Activated CD4-positive, alpha-beta T cell treated with anti-CD3 and anti-CD28 coated beads for 36 hours (primary cell): ENCODE data around the gene TRMT10A. TPM values are rescaled to one million over a fixed set of nuclear protein-coding genes. Genes with fewer than 3 reads are reported as not detected.

Experiments used
- ATAC-seq: fragments of 200-7000 bp; cut with Tn5 transposase; one replicate; pipeline ENCODE4 v1.10.0; 2021; ENCODE audit warnings: mild to moderate bottlenecking, moderate library complexity
- CTCF ChIA-PET: fragments of 350-600 bp; sonication (Branson Sonifier 250); formaldehyde crosslinking; loops from one replicate; lab custom pipeline; 2021; ENCODE audit warnings: antibody characterized with exemption; lab: Charles Lee
- POLR2A ChIA-PET: fragments of 350-600 bp; sonication (Branson Sonifier 250); formaldehyde crosslinking; loops from one replicate; lab custom pipeline; 2021; ENCODE audit warnings: antibody characterized with exemption, inconsistent platforms; lab: Charles Lee
- DNase-seq: peaks from one replicate; pipeline ENCODE4 v3.0.0-alpha.2; 2020
- H3K27ac Mint-ChIP-seq: one replicate; pipeline ENCODE4 v1.8.0; 2021; ENCODE audit warnings: mixed read lengths
- H3K27me3 Mint-ChIP-seq: one replicate; pipeline ENCODE4 v1.8.0; 2021; ENCODE audit warnings: mixed read lengths
- H3K36me3 Mint-ChIP-seq: one replicate; pipeline ENCODE4 v1.8.0; 2021; ENCODE audit warnings: low read depth, mixed read lengths
- H3K4me1 Mint-ChIP-seq: one replicate; pipeline ENCODE4 v1.8.0; 2021; ENCODE audit warnings: mixed read lengths
- H3K4me3 Mint-ChIP-seq: one replicate; pipeline ENCODE4 v1.8.0; 2021; ENCODE audit warnings: mild to moderate bottlenecking, moderate library complexity, mixed read lengths
- H3K9me3 Mint-ChIP-seq: one replicate; pipeline ENCODE4 v1.8.0; 2021; ENCODE audit warnings: low read depth, mixed read lengths
- intact Hi-C, 2 experiments: fragments of 100-400 bp; cut with DNase I in 1 of 2; cut with micrococcal nuclease in 1 of 2; formaldehyde crosslinking; loops; one replicate each; pipeline versions ENCODE4 v1.14.2 to v1.15.1; 2022 to 2024; cut with DNase I, micrococcal nuclease
- total RNA-seq, 2 experiments: library from RNA; stranded (reverse); gene quantifications; one replicate each; pipeline ENCODE4 v1.2.3, GENCODE V29; 2021

Gene TRMT10A
- total RNA-seq, 2 experiments from 2014 or later = 7.8 to 9.8 TPM

DNA sequence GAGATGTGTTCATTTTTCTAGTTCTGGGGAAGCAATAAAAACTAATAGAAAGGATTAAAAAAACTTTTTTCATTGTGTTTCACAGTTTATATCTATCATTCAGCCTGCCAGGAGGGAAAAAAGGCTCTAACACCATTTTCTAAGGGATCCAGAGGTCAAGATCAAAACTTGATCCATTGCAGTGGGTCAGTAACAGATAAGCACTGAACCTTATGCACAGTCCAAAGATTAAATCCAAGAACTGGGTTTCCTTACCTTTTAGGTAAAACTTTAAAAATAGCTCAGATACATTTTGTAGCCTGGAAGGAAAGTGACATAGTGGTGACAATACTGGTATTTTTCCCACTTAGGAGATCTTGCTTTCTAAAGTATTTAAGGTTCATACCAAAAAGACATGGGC lies 23.5 kb upstream of the TRMT10A start:
- no peaks in the 10 kb centered on the region for H3K36me3 Mint-ChIP-seq
- no peak overlapping the region for H3K27ac Mint-ChIP-seq
- DNase-seq = no peak
- ChIA-PET CTCF (no interaction called here), POLR2A (no interaction called here)
- intact Hi-C loops = no loop called here
- peaks cover 12% of the 10 kb centered on the region for H3K27me3 Mint-ChIP-seq
- ATAC-seq = no peak
- no peaks in the 10 kb centered on the region for H3K4me1 Mint-ChIP-seq
- no peaks in the 10 kb centered on the region for H3K9me3 Mint-ChIP-seq
- no peak overlapping the region for H3K4me3 Mint-ChIP-seq

DNA sequence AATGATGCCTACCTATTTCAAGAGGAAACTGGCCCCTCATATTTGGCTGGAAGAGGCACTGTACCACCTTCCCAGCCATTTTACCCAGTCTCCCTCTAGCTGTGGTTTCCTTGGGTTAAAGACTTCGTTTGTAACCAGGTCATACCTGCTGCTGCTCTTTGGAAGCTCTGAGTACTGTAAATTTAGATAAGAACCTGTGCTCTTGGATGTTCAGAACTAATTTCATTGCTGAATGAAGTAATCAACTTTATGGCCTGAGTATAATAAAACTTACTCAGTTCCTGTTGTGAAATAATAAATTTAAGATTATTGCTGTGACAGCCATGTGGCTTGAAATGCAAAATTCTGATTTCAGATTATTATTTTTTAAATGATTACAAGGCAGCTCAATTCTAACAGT lies 23.0 kb upstream of the TRMT10A start:
- CTCF ChIA-PET = no interaction called here
- Mint-ChIP-seq H3K4me3 (no peak overlapping the region), H3K36me3 (no peaks in the 10 kb centered on the region), H3K27me3 (peaks cover 15% of the 10 kb centered on the region), H3K27ac (no peak overlapping the region), H3K9me3 (no peaks in the 10 kb centered on the region), H3K4me1 (no peaks in the 10 kb centered on the region)
- intact Hi-C loops = no loop called here
- ATAC-seq (no peak), DNase-seq (no peak)
- POLR2A ChIA-PET = no interaction called here

DNA sequence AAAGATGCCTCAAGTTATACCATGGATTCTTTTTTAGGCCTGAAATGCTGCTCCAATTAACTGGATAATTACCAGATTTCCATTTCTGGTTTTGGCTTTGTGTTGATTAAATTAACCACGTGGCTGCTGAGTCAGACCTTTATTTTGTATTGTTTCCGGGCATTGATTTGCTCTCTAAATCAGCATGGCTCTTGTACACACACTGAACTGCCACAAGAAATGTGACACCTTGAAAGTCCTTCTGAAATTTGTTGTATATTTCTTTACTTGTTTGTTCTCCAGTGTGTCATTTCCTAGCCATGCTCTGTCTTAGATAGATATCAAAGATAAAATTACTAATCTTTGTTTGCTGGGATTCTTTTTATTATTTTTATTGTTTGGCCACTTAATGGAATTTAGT lies 22.5 kb upstream of the TRMT10A start:
- no peak for ATAC-seq
- Mint-ChIP-seq H3K36me3 (no peaks in the 10 kb centered on the region), H3K4me3 (no peak overlapping the region), H3K4me1 (no peaks in the 10 kb centered on the region), H3K9me3 (no peaks in the 10 kb centered on the region), H3K27ac (no peak overlapping the region), H3K27me3 (peaks cover 19% of the 10 kb centered on the region)
- CTCF ChIA-PET = no interaction called here
- DNase-seq = no peak
- intact Hi-C loops = no loop called here
- POLR2A ChIA-PET = no interaction called here

DNA sequence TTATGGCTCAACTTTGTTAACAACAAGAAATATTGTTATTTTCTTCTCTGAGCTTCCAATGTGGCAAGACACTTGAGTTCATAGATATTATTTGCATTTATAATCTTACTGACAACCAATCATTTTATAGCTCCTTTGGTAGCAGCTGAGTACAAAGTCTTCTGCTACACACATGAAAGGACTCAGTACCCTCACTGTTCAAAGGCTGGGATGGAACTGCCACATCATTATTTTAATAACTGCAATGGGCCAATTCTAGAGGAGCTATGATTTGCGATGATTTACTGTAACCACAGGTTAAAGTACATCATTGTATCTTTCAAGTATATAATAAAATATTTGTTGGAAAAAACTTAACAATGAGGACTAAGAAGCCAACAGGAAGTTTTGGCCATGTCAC lies 21.7 kb upstream of the TRMT10A start:
- H3K9me3 Mint-ChIP-seq = no peaks in the 10 kb centered on the region
- no peak overlapping the region for H3K27ac Mint-ChIP-seq
- H3K27me3 Mint-ChIP-seq = peaks cover 20% of the 10 kb centered on the region
- H3K36me3 Mint-ChIP-seq = no peaks in the 10 kb centered on the region
- ATAC-seq (no peak), DNase-seq (no peak)
- CTCF ChIA-PET = no interaction called here
- H3K4me3 Mint-ChIP-seq = no peak overlapping the region
- POLR2A ChIA-PET = no interaction called here
- H3K4me1 Mint-ChIP-seq = no peaks in the 10 kb centered on the region
- intact Hi-C loops = no loop called here

DNA sequence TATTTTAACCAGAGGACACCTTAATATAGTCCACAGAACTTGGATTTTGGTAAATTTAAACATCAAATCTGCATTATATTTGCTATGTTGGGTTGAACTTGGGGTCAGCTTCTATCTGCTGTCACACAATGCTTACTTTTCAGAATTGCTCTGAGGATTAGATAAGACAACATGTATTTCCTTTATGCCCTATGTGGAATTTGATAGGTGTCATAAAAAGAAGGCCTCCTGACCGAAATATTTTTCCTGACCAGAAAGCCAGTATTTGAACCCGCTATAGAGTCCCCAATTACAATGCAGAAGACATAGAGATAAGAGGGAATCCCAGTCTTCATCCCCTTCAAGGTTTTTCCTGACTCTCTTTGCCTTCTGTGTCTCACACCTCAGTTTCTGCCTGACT lies 14.9 kb upstream of the TRMT10A start:
- H3K27ac Mint-ChIP-seq = no peak overlapping the region
- H3K4me3 Mint-ChIP-seq = no peak overlapping the region
- H3K9me3 Mint-ChIP-seq = no peaks in the 10 kb centered on the region
- ATAC-seq (no peak), DNase-seq (no peak)
- intact Hi-C loops = no loop called here
- CTCF ChIA-PET = interaction anchor here (0.7 kb wide), 1 partner anchor 14 kb away, joined by 3 read pairs; no protein-coding TSS in a partner anchor
- no peaks in the 10 kb centered on the region for H3K4me1 Mint-ChIP-seq
- peaks cover 26% of the 10 kb centered on the region for H3K27me3 Mint-ChIP-seq
- H3K36me3 Mint-ChIP-seq = no peaks in the 10 kb centered on the region
- POLR2A ChIA-PET = no interaction called here

DNA sequence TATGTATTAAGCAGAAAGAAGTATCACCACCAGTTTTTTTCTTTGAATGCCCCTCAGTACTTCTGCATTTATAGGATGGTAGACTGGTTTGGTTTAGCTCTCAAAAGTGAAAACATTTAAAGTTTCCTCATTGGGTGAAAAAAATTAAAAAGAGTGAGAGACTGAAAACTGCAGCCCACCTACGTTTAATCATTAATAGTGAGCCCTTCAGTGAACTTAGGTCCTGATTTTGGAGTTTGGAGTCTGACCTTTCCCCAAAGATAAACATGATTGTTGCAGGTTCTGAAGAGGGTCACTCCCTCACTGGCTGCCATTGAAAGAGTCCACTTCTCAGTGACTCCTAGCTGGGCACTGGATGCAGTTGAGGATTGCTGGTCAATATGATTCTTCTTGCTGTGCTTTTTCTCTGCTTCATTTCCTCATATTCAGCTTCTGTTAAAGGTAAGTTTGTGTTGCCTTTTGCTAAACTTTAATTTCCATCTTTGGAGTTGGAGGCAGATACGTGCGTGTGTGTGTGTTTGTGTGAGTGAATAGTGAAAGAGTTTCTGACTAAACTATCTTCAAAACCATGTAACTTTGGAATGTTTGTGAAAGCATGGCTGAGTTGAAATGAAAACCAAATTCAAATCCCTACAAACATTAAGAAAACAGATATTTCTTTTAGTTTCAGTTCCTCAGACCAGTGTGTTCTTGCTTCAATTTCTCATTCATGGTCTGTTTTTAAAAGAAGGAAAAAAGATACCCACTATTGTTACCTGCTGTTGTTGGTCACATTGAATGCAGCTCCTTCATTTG lies 10.9 kb upstream of the TRMT10A start, which contains the start of gene MTTP:
Gene MTTP (plus strand): TSS at position 295 of the 795 bp plus-strand sequence. CDS start 86 bp downstream, at position 381.
- no peak within 1 kb of the TSS for H3K27ac Mint-ChIP-seq
- no peaks in the 10 kb centered on the region for H3K4me1 Mint-ChIP-seq
- H3K36me3 Mint-ChIP-seq = no peaks in the 10 kb centered on the region
- intact Hi-C loops = no loop called here
- ATAC-seq = no peak
- no peak for DNase-seq
- POLR2A ChIA-PET = no interaction called here
- peaks cover 26% of the 10 kb centered on the region for H3K27me3 Mint-ChIP-seq
- H3K9me3 Mint-ChIP-seq = no peaks in the 10 kb centered on the region
- H3K4me3 Mint-ChIP-seq = no peak within 1 kb of the TSS
- CTCF ChIA-PET = no interaction called here

DNA sequence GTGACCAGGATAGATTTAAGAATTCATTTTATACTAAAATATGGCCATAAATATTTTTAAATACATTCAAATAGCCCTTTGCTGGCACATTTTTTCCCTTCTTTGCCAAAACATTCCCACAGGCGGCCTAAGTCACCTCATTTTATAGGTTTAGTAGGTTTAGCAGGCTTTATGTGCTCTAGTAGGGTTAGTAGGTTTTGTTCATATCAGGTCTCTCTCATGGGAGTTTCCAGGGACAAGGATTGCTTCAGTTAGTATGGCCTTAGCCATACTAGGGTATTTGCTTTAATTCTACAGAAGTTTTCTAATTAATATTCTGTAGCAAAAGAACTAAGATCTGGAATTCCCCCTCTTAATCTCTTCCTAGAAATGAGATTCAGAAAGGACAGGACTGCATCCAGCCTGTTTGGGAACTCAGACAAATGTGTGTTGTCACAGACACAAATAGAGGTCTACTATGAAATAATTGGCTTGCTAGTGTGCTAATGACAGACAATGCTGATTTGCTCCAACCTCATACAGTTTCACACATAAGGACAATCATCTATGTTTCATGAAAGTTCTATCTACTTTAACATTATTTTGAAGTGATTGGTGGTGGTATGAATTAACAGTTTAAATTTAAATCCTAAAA lies 10.0 kb upstream of the TRMT10A start:
- H3K4me1 Mint-ChIP-seq = no peaks in the 10 kb centered on the region
- ATAC-seq (no peak), DNase-seq (no peak)
- H3K27ac Mint-ChIP-seq = no peak overlapping the region
- peaks cover 28% of the 10 kb centered on the region for H3K27me3 Mint-ChIP-seq
- no peaks in the 10 kb centered on the region for H3K36me3 Mint-ChIP-seq
- ChIA-PET CTCF (interaction anchor here (0.9 kb wide), 1 partner anchor 238 kb away, joined by 4 read pairs; no protein-coding TSS in a partner anchor), POLR2A (no interaction called here)
- H3K9me3 Mint-ChIP-seq = no peaks in the 10 kb centered on the region
- no peak overlapping the region for H3K4me3 Mint-ChIP-seq
- intact Hi-C loops = no loop called here

DNA sequence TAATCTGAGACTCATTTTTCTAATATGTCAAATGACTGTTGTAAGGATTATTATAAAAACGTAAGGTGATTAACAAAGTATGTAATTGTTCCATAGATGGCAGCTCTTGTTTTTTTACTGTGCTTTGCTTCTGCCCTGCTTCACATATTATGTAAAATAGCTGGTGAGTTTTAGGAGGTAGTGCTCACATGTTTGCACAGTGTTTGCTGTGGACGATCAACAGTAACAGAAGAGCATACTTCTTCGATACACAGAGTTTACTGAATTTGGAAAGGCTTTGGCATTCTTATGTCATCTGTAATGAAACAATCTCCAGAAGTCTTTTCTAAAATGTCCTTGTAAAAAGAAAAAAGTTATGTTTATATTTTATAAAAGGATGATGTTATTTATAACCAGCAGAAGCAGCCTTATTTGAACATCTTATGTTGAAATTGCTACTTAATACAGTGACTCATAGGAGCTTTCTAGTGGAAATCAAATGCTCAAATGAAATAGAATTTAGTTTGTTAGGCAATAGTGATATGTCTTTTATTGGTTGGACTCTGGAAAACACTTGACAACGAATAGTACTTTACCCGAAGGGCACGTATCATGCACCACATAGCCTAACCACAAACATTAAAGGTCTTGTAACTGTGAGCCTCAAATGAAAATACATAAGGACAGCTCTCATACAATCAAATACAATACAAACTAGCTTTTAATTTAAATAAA lies 8.8 kb upstream of the TRMT10A start:
- no peak for DNase-seq
- no peaks in the 10 kb centered on the region for H3K36me3 Mint-ChIP-seq
- CTCF ChIA-PET = interaction anchor here (1.0 kb wide), 1 partner anchor 9 kb away, joined by 5 read pairs; the partner anchor contains the start of gene TRMT10A
- H3K9me3 Mint-ChIP-seq = no peaks in the 10 kb centered on the region
- ATAC-seq = no peak
- H3K4me3 Mint-ChIP-seq = no peak overlapping the region
- intact Hi-C loops = no loop called here
- H3K27me3 Mint-ChIP-seq = peaks cover 30% of the 10 kb centered on the region
- H3K4me1 Mint-ChIP-seq = no peaks in the 10 kb centered on the region
- no peak overlapping the region for H3K27ac Mint-ChIP-seq
- POLR2A ChIA-PET = no interaction called here

DNA sequence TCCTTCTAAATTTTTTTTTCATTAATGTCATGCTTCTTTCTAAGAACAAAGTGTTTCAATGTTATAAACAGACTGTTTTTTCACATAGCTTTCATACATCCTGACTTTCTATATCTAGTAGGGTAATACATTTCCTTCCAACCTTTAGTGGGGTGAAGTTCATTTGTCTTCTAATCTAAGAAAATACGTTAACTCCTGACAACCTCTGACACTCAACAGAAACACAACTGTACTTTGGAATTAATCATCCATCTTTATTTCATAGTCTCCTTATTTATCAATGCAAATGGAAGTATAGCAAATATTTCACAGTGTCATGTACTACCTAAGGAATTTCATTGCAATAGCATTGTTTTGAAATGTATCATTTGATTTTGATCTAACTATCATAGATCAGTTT lies 8.0 kb upstream of the TRMT10A start:
- Mint-ChIP-seq H3K4me1 (no peaks in the 10 kb centered on the region), H3K4me3 (no peak overlapping the region), H3K27ac (no peak overlapping the region), H3K9me3 (no peaks in the 10 kb centered on the region), H3K27me3 (peaks cover 32% of the 10 kb centered on the region), H3K36me3 (no peaks in the 10 kb centered on the region)
- ATAC-seq (no peak), DNase-seq (no peak)
- ChIA-PET CTCF (no interaction called here), POLR2A (no interaction called here)
- intact Hi-C loops = no loop called here

DNA sequence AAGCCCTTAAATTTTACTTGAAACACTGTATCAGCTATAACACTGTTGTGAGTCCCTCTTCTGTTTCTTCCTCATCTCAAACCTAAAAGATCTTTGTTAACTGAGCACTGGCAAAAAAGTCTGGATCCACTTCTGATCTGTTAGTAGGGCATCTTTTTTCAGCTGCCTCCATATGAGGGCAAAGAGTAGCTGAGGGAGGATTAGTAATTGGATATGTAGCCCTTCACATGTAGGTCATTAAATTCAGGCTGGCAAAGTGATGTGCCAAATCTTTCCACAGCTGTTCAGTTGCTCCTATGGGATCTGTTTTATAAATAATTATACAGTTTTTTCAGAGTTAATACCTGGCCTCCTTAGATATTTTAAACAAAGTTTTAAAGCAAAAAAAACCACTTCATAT lies 1.1 kb upstream of the TRMT10A start:
- intact Hi-C loops = loop anchor here (1.0 to 10.0 kb wide), 9 partner anchors 58 to 1782 kb away; partner anchors contain the start of genes EIF4E (in 1 of the 2), METAP1 (in 1 of the 2), PPP3CA (in 1 of the 2) and RAP1GDS1 (in 1 of the 2)
- CTCF ChIA-PET = interaction anchor here (0.6 to 2.8 kb wide), 4 partner anchors 14 to 303 kb away, joined by 3 to 22 read pairs (median 4); no protein-coding TSS in a partner anchor
- DNase-seq = no peak
- Mint-ChIP-seq H3K9me3 (no peaks in the 10 kb centered on the region), H3K4me3 (peak overlapping the region; percentile 28), H3K27ac (peak overlapping the region; percentile 55), H3K36me3 (no peaks in the 10 kb centered on the region), H3K27me3 (peaks cover 18% of the 10 kb centered on the region), H3K4me1 (peaks cover 12% of the 10 kb centered on the region)
- no peak for ATAC-seq
- POLR2A ChIA-PET = no interaction called here

DNA sequence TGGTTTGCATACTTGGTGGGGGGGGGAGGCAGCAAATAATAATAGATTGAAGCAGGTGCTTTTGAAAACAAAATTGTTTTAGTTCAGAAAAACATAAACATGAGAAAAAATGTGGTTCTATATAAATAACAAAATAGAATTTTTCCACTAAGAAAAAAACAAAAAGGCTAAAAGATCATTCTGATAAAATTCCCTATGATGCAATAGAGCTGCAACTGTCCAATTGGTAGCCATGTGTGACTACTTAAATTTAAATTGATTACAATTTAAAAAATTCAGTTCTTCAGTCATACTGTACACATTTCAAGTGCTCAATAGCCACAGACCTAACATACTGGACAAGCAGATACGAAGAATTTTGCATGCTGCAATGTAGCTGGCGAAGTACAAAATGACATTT lies 11.0 kb downstream of the TRMT10A start:
- Mint-ChIP-seq H3K9me3 (no peaks in the 10 kb centered on the region), H3K36me3 (peaks cover 8% of the 10 kb centered on the region), H3K27me3 (no peaks in the 10 kb centered on the region), H3K4me3 (no peak overlapping the region), H3K4me1 (no peaks in the 10 kb centered on the region), H3K27ac (no peak overlapping the region)
- intact Hi-C loops = no loop called here
- CTCF ChIA-PET = no interaction called here
- DNase-seq (no peak), ATAC-seq (no peak)
- POLR2A ChIA-PET = interaction anchor here (0.5 to 0.6 kb wide), 2 partner anchors 149 to 374 kb away, joined by 3 to 6 read pairs; no protein-coding TSS in a partner anchor
